GM12878 (cell line): ENCODE measurements around the gene MAPT. TPM values are rescaled to one million over a fixed set of nuclear protein-coding genes. Genes with fewer than 3 reads are reported as not detected.

Experiments used
- ATAC-seq: fragments of 200-7000 bp; cut with Tn5 transposase; 3 replicates; pipeline ENCODE4 v1.9.1; 2020; ENCODE audit warnings: mild to moderate bottlenecking, moderate library complexity
- BruUV-seq: library from RNA; stranded (reverse); fragments of 400-500 nt; replicated peaks from 2 replicates; lab custom pipeline; 2021; lab: Mats Ljungman, UMichigan
- CTCF ChIA-PET: fragments of 300-600 bp; sonication (Branson Sonifier 250); formaldehyde crosslinking; extraction: SDS; loops from one replicate; lab custom pipeline; 2021; ENCODE audit warnings: inconsistent platforms; lab: Yijun Ruan, JAX
- POLR2A ChIA-PET: fragments of 350-600 bp; formaldehyde crosslinking; extraction: SDS; loops from one replicate; lab custom pipeline; 2021; ENCODE audit warnings: inconsistent platforms; lab: Charles Lee
- RAD21 ChIA-PET: fragments of 300-600 bp; sonication (Branson Sonifier 250); formaldehyde crosslinking; loops from one replicate; lab custom pipeline; 2023; ENCODE audit warnings: antibody characterized with exemption; ENCODE audit not compliant: unreplicated experiment; lab: Charles Lee
- SMC1A ChIA-PET: fragments of 300-600 bp; sonication (Branson Sonifier 250); formaldehyde crosslinking; loops from one replicate; lab custom pipeline; 2023; ENCODE audit not compliant: unreplicated experiment, uncharacterized antibody; lab: Charles Lee
- DNase-seq: peaks from one replicate; pipeline ENCODE4 v3.0.0-alpha.2; 2011; ENCODE audit warnings: low read depth, low spot score
- FAIRE-seq: peaks from 3 replicates; lab custom pipeline; 2011; peaks lifted over from hg19 to GRCh38; lab: Jason Lieb, UNC
- H2AFZ ChIP-seq: 2 replicates; pipeline ENCODE4 v1.6.0; 2011; ENCODE audit warnings: low read depth, low read length, control low read depth; ENCODE audit not compliant: control insufficient read depth
- H3K27ac ChIP-seq: 2 replicates; pipeline ENCODE4 v1.5.1; 2011; ENCODE audit warnings: control low read depth; ENCODE audit not compliant: control insufficient read depth, insufficient read depth
- H3K27me3 ChIP-seq, 2 experiments: replicated peaks in 1 of 2; 2 replicates each; pipeline versions ENCODE4 v1.6.0 to v1.6.1; 2011; ENCODE audit warnings: low read length in 1 of 2; ENCODE audit not compliant: control insufficient read depth in 2 of 2, insufficient read depth in 2 of 2
- H3K36me3 ChIP-seq, 2 experiments: 2 replicates each; pipeline ENCODE4 v1.5.1; 2011; ENCODE audit warnings: low read length in 1 of 2; ENCODE audit not compliant: control insufficient read depth in 2 of 2, insufficient read depth in 2 of 2
- H3K4me1 ChIP-seq: 2 replicates; pipeline ENCODE4 v1.6.1; 2011; ENCODE audit warnings: mild to moderate bottlenecking, low read length, moderate library complexity, mixed read lengths; ENCODE audit not compliant: control insufficient read depth, insufficient read depth
- H3K4me2 ChIP-seq: 2 replicates; pipeline ENCODE4 v1.6.0; 2011; ENCODE audit warnings: control low read depth; ENCODE audit not compliant: control insufficient read depth, insufficient read depth
- H3K4me3 ChIP-seq: fragments of 200-600 bp; sonication (generic); 2 replicates; pipeline ENCODE4 v1.5.1; 2016
- H3K79me2 ChIP-seq: 2 replicates; pipeline ENCODE4 v1.6.0; 2011; ENCODE audit warnings: low read length; ENCODE audit not compliant: control insufficient read depth, insufficient read depth
- H3K9ac ChIP-seq: 2 replicates; pipeline ENCODE4 v1.8.0; 2011; ENCODE audit warnings: low read length, control low read depth, mixed read lengths; ENCODE audit not compliant: control insufficient read depth, insufficient read depth
- H3K9me3 ChIP-seq: replicated peaks from 3 replicates; pipeline ENCODE4 v1.5.1; 2011; ENCODE audit warnings: mild to moderate bottlenecking, low read length; ENCODE audit not compliant: control insufficient read depth, insufficient read depth
- H4K20me1 ChIP-seq: 2 replicates; pipeline ENCODE4 v1.6.0; 2011; ENCODE audit not compliant: control insufficient read depth, insufficient read depth
- ASH2L ChIP-seq: fragments of 300-600, 200-600 bp; sonication (generic); IDR thresholded peaks from 2 replicates; pipeline ENCODE4 v1.6.1; 2017; ENCODE audit warnings: low read depth, mild to moderate bottlenecking, borderline replicate concordance
- BRCA1 ChIP-seq: IDR thresholded peaks from 2 replicates; pipeline ENCODE4 v1.6.1; 2011; ENCODE audit warnings: low read depth, low read length, improper control_type of control experiment
- CBFB ChIP-seq: IDR thresholded peaks from 2 replicates; pipeline ENCODE4 v1.6.1; 2016; ENCODE audit warnings: antibody characterized with exemption, low read depth
- IKZF2 ChIP-seq, 2 experiments: fragments of 450-650 bp; IDR thresholded peaks; 2 replicates each; pipeline ENCODE4 v1.6.1; 2017; ENCODE audit warnings: mild to moderate bottlenecking in 2 of 2, moderate library complexity in 2 of 2
- JUNB ChIP-seq: IDR thresholded peaks from 2 replicates; pipeline ENCODE4 v1.6.1; 2016; ENCODE audit warnings: antibody characterized with exemption, mild to moderate bottlenecking
- KDM1A ChIP-seq: fragments of 200-600 bp; sonication (generic); IDR thresholded peaks from 2 replicates; pipeline ENCODE4 v1.6.1; 2016; ENCODE audit warnings: borderline replicate concordance
- PML ChIP-seq: IDR thresholded peaks from 2 replicates; pipeline ENCODE4 v1.6.1; 2012; ENCODE audit warnings: low read length, inconsistent platforms
- RAD21 ChIP-seq: IDR thresholded peaks from 2 replicates; pipeline ENCODE4 v1.6.1; 2011; ENCODE audit warnings: mild to moderate bottlenecking, low read depth, low read length, moderate library complexity; ENCODE audit not compliant: insufficient read depth
- TCF3 ChIP-seq: IDR thresholded peaks from 2 replicates; pipeline ENCODE4 v1.6.1; 2012; ENCODE audit warnings: low read depth, mild to moderate bottlenecking, low read length, borderline replicate concordance; ENCODE audit not compliant: insufficient read depth
- WGBS: methylation state at CpG from one replicate; pipeline ENCODE4 v1.1.6; 2016; ENCODE audit warnings: low lambda C conversion rate; ENCODE audit not compliant: insufficient replicate concordance, insufficient coverage; ENCODE audit errors: missing lambda C conversion rate; 5-methylcytosine and 5-hydroxymethylcytosine counted together
- in situ Hi-C: fragments of 300-500 bp; cut with MboI; formaldehyde crosslinking; loops from 9 replicates; pipeline ENCODE4 v1.14.3; 2018; ENCODE audit warnings: mixed read lengths
- intact Hi-C: fragments of 100-400 bp; cut with micrococcal nuclease; formaldehyde crosslinking; loops from one replicate; pipeline ENCODE4 v1.14.2; 2022; ENCODE audit not compliant: unreplicated experiment
- polyA plus RNA-seq, 11 experiments: library from polyadenylated mRNA; depleted of rRNA in 4 of 11; unstranded in 6 of 11; stranded (reverse) in 5 of 11; fragments of >200 nt; fragmentation: Nextera tagmentation in 4 of 11; fragmentation: Illumina TruSeq in 1 of 11; extraction: Ambion mirVana in 4 of 11; extraction: Trizol in 1 of 11; gene quantifications; 1 replicate in 1 of 11; 2 replicates in 10 of 11; pipeline versions ENCODE4 v1.2.1 to v1.2.3, GENCODE V29; 2011 to 2016; ENCODE audit warnings: inconsistent platforms in 2 of 11, missing spikeins in 2 of 11, low read depth in 1 of 11
- total RNA-seq, 4 experiments: library from RNA; depleted of rRNA in 3 of 4; stranded (reverse); fragments of >200 nt in 3 of 4; fragmentation: Illumina TruSeq in 1 of 4; extraction: Trizol in 1 of 4; gene quantifications; 2 replicates each; pipeline versions ENCODE4 v1.2.1 to v1.2.3, GENCODE V29; 2013 to 2021
- TF ChIP-seq, protein P1 (sequence below): IDR thresholded peaks from 2 replicates; pipeline ENCODE4 v1.6.1; 2011; ENCODE audit warnings: low read depth, mild to moderate bottlenecking, low read length, moderate library complexity, borderline replicate concordance; ENCODE audit errors: extremely low read depth

Gene MAPT
- total and polyA plus RNA-seq, 10 of the 15 experiments (the other 5 are each of a cell fraction or from before 2014, with no cell fraction given), result under 0.01 to 0.05 (median 0.03) TPM; not detected in 7

GRCh38 chr17:45871718-45872117 lies 22.6 kb upstream of the MAPT start:
- Histone ChIP-seq H3K79me2 (no peaks in the 10 kb centered on the region), H3K27ac (no peak overlapping the region), H3K9ac (no peak overlapping the region), H4K20me1 (no peaks in the 10 kb centered on the region), H2AFZ (no peak overlapping the region), H3K9me3 (no peaks in the 10 kb centered on the region)
- 24% methylated on average over 5 of the region's 5 CpGs for WGBS
- RAD21 ChIA-PET, result no interaction called here
- intact Hi-C loops, result no loop called here
- no TSS peak for BruUV-seq
- POLR2A ChIA-PET, result no interaction called here
- DNase-seq, result no peak
- in situ Hi-C loops, result no loop called here
- TF ChIP-seq ASH2L, result no peak
- TF ChIP-seq CBFB, result no peak
- TF ChIP-seq RAD21, result no peak
- no peak for TF ChIP-seq IKZF2 (IDR thresholded peaks at IDR 0.05)
- TF ChIP-seq JUNB, result no peak
- TF ChIP-seq, protein P1, sequence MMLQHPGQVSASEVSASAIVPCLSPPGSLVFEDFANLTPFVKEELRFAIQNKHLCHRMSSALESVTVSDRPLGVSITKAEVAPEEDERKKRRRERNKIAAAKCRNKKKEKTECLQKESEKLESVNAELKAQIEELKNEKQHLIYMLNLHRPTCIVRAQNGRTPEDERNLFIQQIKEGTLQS, result no peak
- TF ChIP-seq PML, result no peak
- no peak for TF ChIP-seq KDM1A
- TF ChIP-seq BRCA1, result no peak
- no peak for TF ChIP-seq TCF3
- TF ChIP-seq, all 136 proteins: peak for 0
- H3K4me2 ChIP-seq, result no peak overlapping the region
- ChIA-PET SMC1A (no interaction called here), CTCF (no interaction called here)
- no peaks in the 10 kb centered on the region for H3K4me1 ChIP-seq
- H3K36me3 ChIP-seq, result no peaks in the 10 kb centered on the region
- ATAC-seq (no peak), FAIRE-seq (no peak)
- peaks cover 0 to 2% of the 10 kb centered on the region in 2 experiments; a peak in 2 of 4 replicates for H3K27me3 ChIP-seq
- H3K4me3 ChIP-seq, result no peak overlapping the region
